Activated naive CD8-positive, alpha-beta T cell (primary cell): ENCODE results near the gene RBBP6.

Experiments
- H3K27ac Mint-ChIP-seq: one replicate; pipeline ENCODE4 v1.8.0; 2021; ENCODE audit warnings: mixed read lengths
- H3K27me3 Mint-ChIP-seq: one replicate; pipeline ENCODE4 v1.8.0; 2021; ENCODE audit warnings: mixed read lengths
- H3K36me3 Mint-ChIP-seq: one replicate; pipeline ENCODE4 v1.8.0; 2021; ENCODE audit warnings: mixed read lengths
- H3K4me1 Mint-ChIP-seq: one replicate; pipeline ENCODE4 v1.8.0; 2021; ENCODE audit warnings: low read depth, mixed read lengths
- H3K4me3 Mint-ChIP-seq: one replicate; pipeline ENCODE4 v1.8.0; 2021; ENCODE audit warnings: mild to moderate bottlenecking, mixed read lengths
- H3K9me3 Mint-ChIP-seq: one replicate; pipeline ENCODE4 v1.8.0; 2021; ENCODE audit warnings: low read depth, mixed read lengths

Gene RBBP6

GRCh38 chr16:24515186-24515585 is 24.2 kb upstream of the RBBP6 start:
- no peaks in the 10 kb centered on the region for H3K9me3 Mint-ChIP-seq
- no peaks in the 10 kb centered on the region for H3K36me3 Mint-ChIP-seq
- H3K4me3 Mint-ChIP-seq = no peak overlapping the region

GRCh38 chr16:24516900-24517669 is 22.3 kb upstream of the RBBP6 start:
- H3K9me3 Mint-ChIP-seq = no peaks in the 10 kb centered on the region
- no peaks in the 10 kb centered on the region for H3K36me3 Mint-ChIP-seq
- H3K4me1 Mint-ChIP-seq = peaks cover 4% of the 10 kb centered on the region
- H3K27ac Mint-ChIP-seq = peak overlapping the region; percentile 29
- no peaks in the 10 kb centered on the region for H3K27me3 Mint-ChIP-seq
- H3K4me3 Mint-ChIP-seq = peak overlapping the region; percentile 47

More at GRCh38 chr16:24515186-24515585, 24.2 kb upstream of the RBBP6 start:
- Mint-ChIP-seq H3K27ac (no peak overlapping the region), H3K27me3 (no peaks in the 10 kb centered on the region), H3K4me1 (peaks cover 4% of the 10 kb centered on the region)

- Mint-ChIP-seq H3K9me3 (no peaks in the 10 kb centered on the region), H3K27me3 (no peaks in the 10 kb centered on the region), H3K4me3 (no peak overlapping the region), H3K4me1 (peaks cover 4% of the 10 kb centered on the region), H3K36me3 (no peaks in the 10 kb centered on the region), H3K27ac (no peak overlapping the region)
Observed at GRCh38 chr16:24518498-24518897, 20.9 kb upstream of the RBBP6 start.

GRCh38 chr16:24520983-24521382 is 18.4 kb upstream of the RBBP6 start:
- H3K27ac Mint-ChIP-seq = no peak overlapping the region
- no peaks in the 10 kb centered on the region for H3K36me3 Mint-ChIP-seq
- no peak overlapping the region for H3K4me3 Mint-ChIP-seq
- no peaks in the 10 kb centered on the region for H3K9me3 Mint-ChIP-seq
- no peaks in the 10 kb centered on the region for H3K27me3 Mint-ChIP-seq
- peaks cover 4% of the 10 kb centered on the region for H3K4me1 Mint-ChIP-seq

- Mint-ChIP-seq H3K36me3 (no peaks in the 10 kb centered on the region), H3K4me1 (no peaks in the 10 kb centered on the region), H3K27me3 (no peaks in the 10 kb centered on the region), H3K9me3 (no peaks in the 10 kb centered on the region), H3K27ac (no peak overlapping the region), H3K4me3 (no peak overlapping the region)
Observed at GRCh38 chr16:24522751-24523150, 16.6 kb upstream of the RBBP6 start.

- Mint-ChIP-seq H3K4me1 (no peaks in the 10 kb centered on the region), H3K4me3 (no peak overlapping the region), H3K9me3 (no peaks in the 10 kb centered on the region), H3K27ac (no peak overlapping the region), H3K27me3 (no peaks in the 10 kb centered on the region), H3K36me3 (no peaks in the 10 kb centered on the region)
Observed at GRCh38 chr16:24523569-24523968, 15.8 kb upstream of the RBBP6 start.

GRCh38 chr16:24524855-24525677 is 14.3 kb upstream of the RBBP6 start:
- no peaks in the 10 kb centered on the region for H3K27me3 Mint-ChIP-seq
- no peaks in the 10 kb centered on the region for H3K36me3 Mint-ChIP-seq
- no peak overlapping the region for H3K4me3 Mint-ChIP-seq
- H3K27ac Mint-ChIP-seq = no peak overlapping the region
- H3K4me1 Mint-ChIP-seq = no peaks in the 10 kb centered on the region
- H3K9me3 Mint-ChIP-seq = no peaks in the 10 kb centered on the region

- Mint-ChIP-seq H3K9me3 (no peaks in the 10 kb centered on the region), H3K4me1 (no peaks in the 10 kb centered on the region), H3K36me3 (no peaks in the 10 kb centered on the region), H3K27ac (no peak overlapping the region), H3K27me3 (no peaks in the 10 kb centered on the region), H3K4me3 (no peak overlapping the region)
Observed at GRCh38 chr16:24525970-24526559, 13.3 kb upstream of the RBBP6 start.

- H3K4me3 Mint-ChIP-seq = no peak overlapping the region
- no peaks in the 10 kb centered on the region for H3K27me3 Mint-ChIP-seq
- no peaks in the 10 kb centered on the region for H3K36me3 Mint-ChIP-seq
- H3K27ac Mint-ChIP-seq = no peak overlapping the region
- H3K9me3 Mint-ChIP-seq = no peaks in the 10 kb centered on the region
- H3K4me1 Mint-ChIP-seq = no peaks in the 10 kb centered on the region
Observed at GRCh38 chr16:24526701-24527495, 12.5 kb upstream of the RBBP6 start.

GRCh38 chr16:24531166-24531565 is 8.2 kb upstream of the RBBP6 start:
- no peaks in the 10 kb centered on the region for H3K27me3 Mint-ChIP-seq
- H3K36me3 Mint-ChIP-seq = no peaks in the 10 kb centered on the region
- no peak overlapping the region for H3K4me3 Mint-ChIP-seq
- H3K9me3 Mint-ChIP-seq = no peaks in the 10 kb centered on the region
- H3K4me1 Mint-ChIP-seq = no peaks in the 10 kb centered on the region
- no peak overlapping the region for H3K27ac Mint-ChIP-seq

GRCh38 chr16:24534620-24535019 is 4.7 kb upstream of the RBBP6 start:
- Mint-ChIP-seq H3K9me3 (no peaks in the 10 kb centered on the region), H3K36me3 (no peaks in the 10 kb centered on the region), H3K27ac (no peak overlapping the region), H3K4me3 (no peak overlapping the region), H3K4me1 (peaks cover 8% of the 10 kb centered on the region), H3K27me3 (no peaks in the 10 kb centered on the region)

GRCh38 chr16:24535827-24536226 is 3.5 kb upstream of the RBBP6 start:
- H3K36me3 Mint-ChIP-seq = peaks cover 2% of the 10 kb centered on the region
- H3K4me1 Mint-ChIP-seq = peaks cover 8% of the 10 kb centered on the region
- H3K4me3 Mint-ChIP-seq = no peak overlapping the region
- H3K9me3 Mint-ChIP-seq = no peaks in the 10 kb centered on the region
- H3K27ac Mint-ChIP-seq = no peak overlapping the region
- H3K27me3 Mint-ChIP-seq = no peaks in the 10 kb centered on the region

- peaks cover 9% of the 10 kb centered on the region for H3K4me1 Mint-ChIP-seq
- H3K36me3 Mint-ChIP-seq = peaks cover 6% of the 10 kb centered on the region
- H3K4me3 Mint-ChIP-seq = no peak overlapping the region
- no peaks in the 10 kb centered on the region for H3K9me3 Mint-ChIP-seq
- H3K27me3 Mint-ChIP-seq = no peaks in the 10 kb centered on the region
- H3K27ac Mint-ChIP-seq = no peak overlapping the region
Observed at GRCh38 chr16:24536671-24537070, 2.7 kb upstream of the RBBP6 start.

- peaks cover 18% of the 10 kb centered on the region for H3K4me1 Mint-ChIP-seq
- H3K27me3 Mint-ChIP-seq = no peaks in the 10 kb centered on the region
- no peak overlapping the region for H3K27ac Mint-ChIP-seq
- H3K9me3 Mint-ChIP-seq = no peaks in the 10 kb centered on the region
- peaks cover 12% of the 10 kb centered on the region for H3K36me3 Mint-ChIP-seq
- H3K4me3 Mint-ChIP-seq = peak overlapping the region; percentile 58
Observed at GRCh38 chr16:24537474-24538337, 1.7 kb upstream of the RBBP6 start.
